ENCODE measurements around the gene TENM4.

GRCh38 chr11:79025097-79025496 lies 415.7 kb downstream of the TENM4 start:
- TF ChIP-seq POLR2A (IDR thresholded peaks at IDR 0.05), result no peak
- TF ChIP-seq, protein P1, sequence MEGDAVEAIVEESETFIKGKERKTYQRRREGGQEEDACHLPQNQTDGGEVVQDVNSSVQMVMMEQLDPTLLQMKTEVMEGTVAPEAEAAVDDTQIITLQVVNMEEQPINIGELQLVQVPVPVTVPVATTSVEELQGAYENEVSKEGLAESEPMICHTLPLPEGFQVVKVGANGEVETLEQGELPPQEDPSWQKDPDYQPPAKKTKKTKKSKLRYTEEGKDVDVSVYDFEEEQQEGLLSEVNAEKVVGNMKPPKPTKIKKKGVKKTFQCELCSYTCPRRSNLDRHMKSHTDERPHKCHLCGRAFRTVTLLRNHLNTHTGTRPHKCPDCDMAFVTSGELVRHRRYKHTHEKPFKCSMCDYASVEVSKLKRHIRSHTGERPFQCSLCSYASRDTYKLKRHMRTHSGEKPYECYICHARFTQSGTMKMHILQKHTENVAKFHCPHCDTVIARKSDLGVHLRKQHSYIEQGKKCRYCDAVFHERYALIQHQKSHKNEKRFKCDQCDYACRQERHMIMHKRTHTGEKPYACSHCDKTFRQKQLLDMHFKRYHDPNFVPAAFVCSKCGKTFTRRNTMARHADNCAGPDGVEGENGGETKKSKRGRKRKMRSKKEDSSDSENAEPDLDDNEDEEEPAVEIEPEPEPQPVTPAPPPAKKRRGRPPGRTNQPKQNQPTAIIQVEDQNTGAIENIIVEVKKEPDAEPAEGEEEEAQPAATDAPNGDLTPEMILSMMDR (IDR thresholded peaks at IDR 0.05 in 4 of 5, conservative IDR thresholded peaks at IDR 0.05 in 1 of 5), result no peak

All from gastrocnemius medialis (tissue), 4 donors.